K562 (cell line): Measurements from ENCODE around the gene OTUB2. TPM values are rescaled to one million over a fixed set of nuclear protein-coding genes. Genes with fewer than 3 reads are reported as not detected.

Source experiments
- CHD2 ChIP-seq: IDR thresholded peaks from 2 replicates; pipeline ENCODE4 v1.6.1; 2011; ENCODE audit warnings: low read depth, low read length
- HDGF ChIP-seq: fragments of 450-650 bp; IDR thresholded peaks from 2 replicates; pipeline ENCODE4 v1.6.1; 2016
- HMGN3 ChIP-seq: IDR thresholded peaks from 2 replicates; pipeline ENCODE4 v1.6.1; 2011; ENCODE audit warnings: borderline replicate concordance, low read depth, mild to moderate bottlenecking, mixed read lengths, low read length; ENCODE audit not compliant: insufficient read length; ENCODE audit errors: extremely low read depth
- MYC ChIP-seq, 2 experiments: fragments of 250-450 bp in 1 of 2; sonication (Bioruptor Pico) in 1 of 2; IDR thresholded peaks; 2 replicates each; pipeline versions ENCODE4 v1.5.1 to v1.6.1; 2012 to 2021; ENCODE audit warnings: low read depth in 2 of 2, borderline replicate concordance in 1 of 2, improper control_type of control experiment in 1 of 2, low read length in 1 of 2, mild to moderate bottlenecking in 1 of 2, moderate library complexity in 1 of 2
- RFX1 ChIP-seq: fragments of 450-650 bp; IDR thresholded peaks from 2 replicates; pipeline ENCODE4 v1.6.1; 2016; ENCODE audit warnings: mild to moderate bottlenecking, moderate library complexity
- SIN3A ChIP-seq, 2 experiments: fragments of 150-350 bp in 1 of 2; IDR thresholded peaks; 2 replicates each; pipeline ENCODE4 v1.6.1; 2011 to 2016; ENCODE audit warnings: borderline replicate concordance in 2 of 2, low read depth in 2 of 2, low read length in 2 of 2, mild to moderate bottlenecking in 2 of 2, moderate library complexity in 2 of 2; ENCODE audit not compliant: control insufficient read depth in 1 of 2
- THAP7 ChIP-seq: fragments of 250-450 bp; sonication (Bioruptor Pico); IDR thresholded peaks from 2 replicates; pipeline ENCODE4 v1.5.0; 2021
- polyA plus RNA-seq, 8 experiments: library from polyadenylated mRNA; depleted of rRNA in 4 of 8; stranded (reverse) in 5 of 8; unstranded in 3 of 8; fragments of >200 nt; fragmentation: Nextera tagmentation in 2 of 8; fragmentation: Illumina TruSeq in 1 of 8; extraction: Ambion mirVana in 2 of 8; extraction: Trizol in 1 of 8; gene quantifications; 2 replicates each; pipeline versions ENCODE4 v1.2.1 to v1.2.3, GENCODE V29; 2011 to 2014; ENCODE audit warnings: inconsistent platforms in 1 of 8, missing spikeins in 1 of 8
- total RNA-seq, 7 experiments: library from RNA; depleted of rRNA in 6 of 7; stranded (reverse); fragments of >200 nt in 6 of 7; fragmentation: Illumina TruSeq in 2 of 7; extraction: Trizol in 2 of 7; gene quantifications; 2 replicates each; pipeline versions ENCODE4 v1.2.1 to v1.2.3, GENCODE V29; 2011 to 2021; ENCODE audit warnings: low replicate concordance in 1 of 7
- TF ChIP-seq, protein P1 (sequence below): fragments of 150-350 bp; conservative IDR thresholded peaks from 2 replicates; pipeline ENCODE4 v1.6.1; 2014; ENCODE audit warnings: low read length
- TF ChIP-seq, protein P2 (sequence below), 3 experiments: fragments of 200-800 bp in 1 of 3; fragments of 250-450 bp in 1 of 3; fragments of 450-650 bp in 1 of 3; sonication (Bioruptor Pico) in 1 of 3; sonication (Bioruptor generic) in 1 of 3; formaldehyde crosslinking in 1 of 3; IDR thresholded peaks; 2 replicates each; pipeline versions ENCODE4 v1.6.1 to v1.8.0; 2016 to 2022; ENCODE audit warnings: mild to moderate bottlenecking in 2 of 3, missing genetic modification characterization in 2 of 3, missing compliant biosample characterization in 1 of 3, moderate library complexity in 1 of 3
- TF ChIP-seq, protein P3 (sequence below): sonication (generic); formaldehyde crosslinking; IDR thresholded peaks from 2 replicates; pipeline ENCODE4 v1.9.0; 2022; ENCODE audit warnings: mild to moderate bottlenecking, missing genetic modification reagents
- TF ChIP-seq, protein P4 (sequence below): fragments of 450-650 bp; IDR thresholded peaks from 2 replicates; pipeline ENCODE4 v1.7.1; 2018; ENCODE audit warnings: mild to moderate bottlenecking, low read depth; ENCODE audit not compliant: partially characterized antibody

Gene OTUB2
- total and polyA plus RNA-seq, 9 of the 15 experiments (the other 6 are each of a cell fraction or from before 2014, with no cell fraction given) = 0.01 to 0.31 (median 0.11) TPM

DNA sequence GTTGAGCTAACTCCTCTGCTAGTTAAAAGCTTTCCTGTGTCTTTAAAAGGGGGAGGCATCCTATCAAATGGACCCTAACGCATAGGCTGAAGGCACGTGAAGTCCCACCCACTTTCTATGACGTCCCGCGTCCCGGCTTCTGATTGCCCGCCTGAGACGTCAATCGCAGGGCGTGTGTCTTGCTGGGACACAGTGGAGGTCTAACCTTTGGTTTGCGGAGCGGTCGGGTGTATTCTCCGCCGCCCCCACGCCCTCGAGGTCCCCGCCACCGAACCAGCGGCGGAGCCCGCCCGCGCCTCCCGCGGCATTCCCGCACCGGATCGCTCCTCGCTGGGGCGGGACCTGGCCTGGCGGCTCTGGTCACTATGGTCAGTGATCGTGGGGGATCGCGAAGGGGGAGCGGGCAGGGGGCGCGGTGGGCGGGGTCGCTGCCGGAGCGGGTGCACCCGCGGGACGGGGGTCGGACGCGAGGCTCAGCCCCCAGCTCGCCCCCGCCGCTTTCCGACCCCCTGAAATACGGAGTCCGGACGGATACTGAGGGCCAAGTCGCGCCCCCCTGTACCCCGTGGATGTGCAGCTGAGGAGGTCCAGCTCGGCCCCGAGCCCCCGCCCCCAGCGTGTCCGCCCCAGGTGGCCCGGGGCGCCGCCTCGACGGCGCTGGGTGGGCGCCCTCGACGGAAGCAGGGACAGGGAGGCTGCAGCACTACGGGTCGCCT lies at the start of gene OTUB2 (continued):
- TF ChIP-seq MYC (IDR thresholded peaks at IDR 0.05; ENCODE audit: low read depth, low read length) = peak; percentile 29; the same call in 1 of the 2 replicates
- no peak for TF ChIP-seq MYC (CRISPR knock-in tag; IDR thresholded peaks at IDR 0.05; ENCODE audit: borderline replicate concordance, low read depth)
- TF ChIP-seq SIN3A (IDR thresholded peaks at IDR 0.05; ENCODE audit: borderline replicate concordance in 2 of 2, control insufficient read depth in 1 of 2, low read depth in 2 of 2, low read length in 2 of 2) = no peak
- TF ChIP-seq, protein P1, sequence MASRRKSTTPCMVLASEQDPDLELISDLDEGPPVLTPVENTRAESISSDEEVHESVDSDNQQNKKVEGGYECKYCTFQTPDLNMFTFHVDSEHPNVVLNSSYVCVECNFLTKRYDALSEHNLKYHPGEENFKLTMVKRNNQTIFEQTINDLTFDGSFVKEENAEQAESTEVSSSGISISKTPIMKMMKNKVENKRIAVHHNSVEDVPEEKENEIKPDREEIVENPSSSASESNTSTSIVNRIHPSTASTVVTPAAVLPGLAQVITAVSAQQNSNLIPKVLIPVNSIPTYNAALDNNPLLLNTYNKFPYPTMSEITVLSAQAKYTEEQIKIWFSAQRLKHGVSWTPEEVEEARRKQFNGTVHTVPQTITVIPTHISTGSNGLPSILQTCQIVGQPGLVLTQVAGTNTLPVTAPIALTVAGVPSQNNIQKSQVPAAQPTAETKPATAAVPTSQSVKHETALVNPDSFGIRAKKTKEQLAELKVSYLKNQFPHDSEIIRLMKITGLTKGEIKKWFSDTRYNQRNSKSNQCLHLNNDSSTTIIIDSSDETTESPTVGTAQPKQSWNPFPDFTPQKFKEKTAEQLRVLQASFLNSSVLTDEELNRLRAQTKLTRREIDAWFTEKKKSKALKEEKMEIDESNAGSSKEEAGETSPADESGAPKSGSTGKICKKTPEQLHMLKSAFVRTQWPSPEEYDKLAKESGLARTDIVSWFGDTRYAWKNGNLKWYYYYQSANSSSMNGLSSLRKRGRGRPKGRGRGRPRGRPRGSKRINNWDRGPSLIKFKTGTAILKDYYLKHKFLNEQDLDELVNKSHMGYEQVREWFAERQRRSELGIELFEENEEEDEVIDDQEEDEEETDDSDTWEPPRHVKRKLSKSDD = no peak
- TF ChIP-seq, protein P2, sequence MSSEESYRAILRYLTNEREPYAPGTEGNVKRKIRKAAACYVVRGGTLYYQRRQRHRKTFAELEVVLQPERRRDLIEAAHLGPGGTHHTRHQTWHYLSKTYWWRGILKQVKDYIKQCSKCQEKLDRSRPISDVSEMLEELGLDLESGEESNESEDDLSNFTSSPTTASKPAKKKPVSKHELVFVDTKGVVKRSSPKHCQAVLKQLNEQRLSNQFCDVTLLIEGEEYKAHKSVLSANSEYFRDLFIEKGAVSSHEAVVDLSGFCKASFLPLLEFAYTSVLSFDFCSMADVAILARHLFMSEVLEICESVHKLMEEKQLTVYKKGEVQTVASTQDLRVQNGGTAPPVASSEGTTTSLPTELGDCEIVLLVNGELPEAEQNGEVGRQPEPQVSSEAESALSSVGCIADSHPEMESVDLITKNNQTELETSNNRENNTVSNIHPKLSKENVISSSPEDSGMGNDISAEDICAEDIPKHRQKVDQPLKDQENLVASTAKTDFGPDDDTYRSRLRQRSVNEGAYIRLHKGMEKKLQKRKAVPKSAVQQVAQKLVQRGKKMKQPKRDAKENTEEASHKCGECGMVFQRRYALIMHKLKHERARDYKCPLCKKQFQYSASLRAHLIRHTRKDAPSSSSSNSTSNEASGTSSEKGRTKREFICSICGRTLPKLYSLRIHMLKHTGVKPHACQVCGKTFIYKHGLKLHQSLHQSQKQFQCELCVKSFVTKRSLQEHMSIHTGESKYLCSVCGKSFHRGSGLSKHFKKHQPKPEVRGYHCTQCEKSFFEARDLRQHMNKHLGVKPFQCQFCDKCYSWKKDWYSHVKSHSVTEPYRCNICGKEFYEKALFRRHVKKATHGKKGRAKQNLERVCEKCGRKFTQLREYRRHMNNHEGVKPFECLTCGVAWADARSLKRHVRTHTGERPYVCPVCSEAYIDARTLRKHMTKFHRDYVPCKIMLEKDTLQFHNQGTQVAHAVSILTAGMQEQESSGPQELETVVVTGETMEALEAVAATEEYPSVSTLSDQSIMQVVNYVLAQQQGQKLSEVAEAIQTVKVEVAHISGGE (CRISPR knock-in tag; IDR thresholded peaks at IDR 0.05) = no peak
- no peak for TF ChIP-seq RFX1
- TF ChIP-seq HMGN3 = no peak
- TF ChIP-seq, protein P3, sequence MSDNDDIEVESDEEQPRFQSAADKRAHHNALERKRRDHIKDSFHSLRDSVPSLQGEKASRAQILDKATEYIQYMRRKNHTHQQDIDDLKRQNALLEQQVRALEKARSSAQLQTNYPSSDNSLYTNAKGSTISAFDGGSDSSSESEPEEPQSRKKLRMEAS = no peak
- TF ChIP-seq HDGF = no peak
- TF ChIP-seq, protein P4, sequence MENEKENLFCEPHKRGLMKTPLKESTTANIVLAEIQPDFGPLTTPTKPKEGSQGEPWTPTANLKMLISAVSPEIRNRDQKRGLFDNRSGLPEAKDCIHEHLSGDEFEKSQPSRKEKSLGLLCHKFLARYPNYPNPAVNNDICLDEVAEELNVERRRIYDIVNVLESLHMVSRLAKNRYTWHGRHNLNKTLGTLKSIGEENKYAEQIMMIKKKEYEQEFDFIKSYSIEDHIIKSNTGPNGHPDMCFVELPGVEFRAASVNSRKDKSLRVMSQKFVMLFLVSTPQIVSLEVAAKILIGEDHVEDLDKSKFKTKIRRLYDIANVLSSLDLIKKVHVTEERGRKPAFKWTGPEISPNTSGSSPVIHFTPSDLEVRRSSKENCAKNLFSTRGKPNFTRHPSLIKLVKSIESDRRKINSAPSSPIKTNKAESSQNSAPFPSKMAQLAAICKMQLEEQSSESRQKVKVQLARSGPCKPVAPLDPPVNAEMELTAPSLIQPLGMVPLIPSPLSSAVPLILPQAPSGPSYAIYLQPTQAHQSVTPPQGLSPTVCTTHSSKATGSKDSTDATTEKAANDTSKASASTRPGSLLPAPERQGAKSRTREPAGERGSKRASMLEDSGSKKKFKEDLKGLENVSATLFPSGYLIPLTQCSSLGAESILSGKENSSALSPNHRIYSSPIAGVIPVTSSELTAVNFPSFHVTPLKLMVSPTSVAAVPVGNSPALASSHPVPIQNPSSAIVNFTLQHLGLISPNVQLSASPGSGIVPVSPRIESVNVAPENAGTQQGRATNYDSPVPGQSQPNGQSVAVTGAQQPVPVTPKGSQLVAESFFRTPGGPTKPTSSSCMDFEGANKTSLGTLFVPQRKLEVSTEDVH = peak; percentile 28
- TF ChIP-seq CHD2 = peak; percentile 72
- no peak for TF ChIP-seq THAP7 (CRISPR knock-in tag)
